ENCODE measurements around the gene CSRP3.

DNA sequence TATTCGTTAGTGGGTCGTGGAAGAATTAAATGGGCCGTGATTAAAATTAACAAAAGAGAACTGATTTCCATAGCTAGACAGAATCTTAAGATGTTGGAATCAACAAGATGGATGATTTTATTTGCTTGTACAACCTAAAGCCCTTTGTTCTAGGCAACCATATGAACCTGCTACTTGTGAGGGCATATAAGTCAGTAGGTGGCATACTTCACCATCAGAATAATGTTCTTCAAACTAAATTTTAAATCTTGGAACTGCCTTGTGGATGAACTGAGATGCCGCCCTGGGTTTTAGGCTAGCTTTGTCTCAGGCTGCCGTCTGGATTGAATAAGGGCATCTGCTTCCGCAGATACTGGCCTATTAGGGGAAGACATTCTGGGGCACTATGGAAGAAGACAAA, 40.9 kb downstream of the CSRP3 start:
- TF ChIP-seq, protein P1, sequence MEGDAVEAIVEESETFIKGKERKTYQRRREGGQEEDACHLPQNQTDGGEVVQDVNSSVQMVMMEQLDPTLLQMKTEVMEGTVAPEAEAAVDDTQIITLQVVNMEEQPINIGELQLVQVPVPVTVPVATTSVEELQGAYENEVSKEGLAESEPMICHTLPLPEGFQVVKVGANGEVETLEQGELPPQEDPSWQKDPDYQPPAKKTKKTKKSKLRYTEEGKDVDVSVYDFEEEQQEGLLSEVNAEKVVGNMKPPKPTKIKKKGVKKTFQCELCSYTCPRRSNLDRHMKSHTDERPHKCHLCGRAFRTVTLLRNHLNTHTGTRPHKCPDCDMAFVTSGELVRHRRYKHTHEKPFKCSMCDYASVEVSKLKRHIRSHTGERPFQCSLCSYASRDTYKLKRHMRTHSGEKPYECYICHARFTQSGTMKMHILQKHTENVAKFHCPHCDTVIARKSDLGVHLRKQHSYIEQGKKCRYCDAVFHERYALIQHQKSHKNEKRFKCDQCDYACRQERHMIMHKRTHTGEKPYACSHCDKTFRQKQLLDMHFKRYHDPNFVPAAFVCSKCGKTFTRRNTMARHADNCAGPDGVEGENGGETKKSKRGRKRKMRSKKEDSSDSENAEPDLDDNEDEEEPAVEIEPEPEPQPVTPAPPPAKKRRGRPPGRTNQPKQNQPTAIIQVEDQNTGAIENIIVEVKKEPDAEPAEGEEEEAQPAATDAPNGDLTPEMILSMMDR (IDR thresholded peaks at IDR 0.05), result no peak
- no peak for TF ChIP-seq POLR2A (IDR thresholded peaks at IDR 0.05)
- no peak for TF ChIP-seq POLR2AphosphoS5 (IDR thresholded peaks at IDR 0.05)
- no peak for TF ChIP-seq EP300 (IDR thresholded peaks at IDR 0.05)
